T-helper 2 cell treated with Interferon-gamma antibody and Interleukin-4, amounts not matched to agents 5 μg/mL and 100 μg/mL, for 36 hours (primary cell): ENCODE data around the gene KIF2C.
"Not testable (repeated sequence)": the region's sequence is repeated elsewhere in the genome, so short reads cannot be mapped to it uniquely, and the experiment has no call there.

Experiments used
- DNase-seq: peaks from one replicate; pipeline ENCODE4 v3.0.0; 2021; ENCODE audit warnings: low spot score
- H3K27ac Mint-ChIP-seq: one replicate; pipeline ENCODE4 v1.8.0; 2021; ENCODE audit warnings: mild to moderate bottlenecking, mixed read lengths
- H3K27me3 Mint-ChIP-seq: one replicate; pipeline ENCODE4 v1.8.0; 2021; ENCODE audit warnings: low read depth, mixed read lengths
- H3K36me3 Mint-ChIP-seq: one replicate; pipeline ENCODE4 v1.8.0; 2021; ENCODE audit warnings: low read depth, mixed read lengths
- H3K4me1 Mint-ChIP-seq: one replicate; pipeline ENCODE4 v1.8.0; 2021; ENCODE audit warnings: low read depth, mixed read lengths
- H3K4me3 Mint-ChIP-seq: one replicate; pipeline ENCODE4 v1.8.0; 2022; ENCODE audit warnings: mild to moderate bottlenecking, moderate library complexity, mixed read lengths
- H3K9me3 Mint-ChIP-seq: one replicate; pipeline ENCODE4 v1.8.0; 2021; ENCODE audit warnings: mixed read lengths

KIF2C gene

GRCh38 chr1:44739307-44740178, at the start of gene KIF2C:
Gene KIF2C (plus strand): TSS chr1:44739837. CDS start chr1:44739933, 96 bp downstream.
- DNase-seq, result peak; percentile 96
- H3K27me3 Mint-ChIP-seq, result no peaks in the 10 kb centered on the region
- H3K9me3 Mint-ChIP-seq, result no peaks in the 10 kb centered on the region
- H3K4me3 Mint-ChIP-seq, result peak within 1 kb of the TSS; percentile 95
- peaks cover 22% of the 10 kb centered on the region for H3K4me1 Mint-ChIP-seq
- peaks cover 30% of the 10 kb centered on the region for H3K36me3 Mint-ChIP-seq
- H3K27ac Mint-ChIP-seq, result peak within 1 kb of the TSS; percentile 95

GRCh38 chr1:44693159-44693558, 46.5 kb upstream of the KIF2C start:
- H3K27ac Mint-ChIP-seq, result no peak overlapping the region
- DNase-seq, result peak; percentile 22
- no peaks in the 10 kb centered on the region for H3K9me3 Mint-ChIP-seq
- peaks cover 13% of the 10 kb centered on the region for H3K4me1 Mint-ChIP-seq
- no peaks in the 10 kb centered on the region for H3K36me3 Mint-ChIP-seq
- H3K27me3 Mint-ChIP-seq, result no peaks in the 10 kb centered on the region
- no peak overlapping the region for H3K4me3 Mint-ChIP-seq

DNA sequence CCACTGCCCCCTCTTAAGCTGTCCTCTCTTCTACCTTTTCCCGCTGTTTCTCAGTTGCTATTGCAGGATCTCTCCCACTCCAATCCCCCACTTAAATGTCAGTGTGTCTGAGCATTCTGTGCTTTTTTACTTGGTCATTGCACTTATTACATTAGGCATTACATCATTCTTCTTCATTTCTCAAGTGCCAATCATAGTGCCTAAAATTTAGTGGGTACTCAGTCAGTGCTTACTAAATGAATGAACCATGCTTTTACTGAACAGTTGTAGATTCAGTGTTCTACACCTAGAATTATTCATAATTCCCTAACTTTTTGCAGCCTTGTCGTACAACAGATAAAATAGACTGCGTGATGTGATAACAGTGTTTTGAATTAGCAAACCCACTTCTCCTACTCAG, 45.7 kb upstream of the KIF2C start:
- Mint-ChIP-seq H3K4me1 (peaks cover 13% of the 10 kb centered on the region), H3K4me3 (no peak overlapping the region)
- DNase-seq, result no peak

GRCh38 chr1:44694863-44695478, 44.7 kb upstream of the KIF2C start:
- H3K9me3 Mint-ChIP-seq, result no peaks in the 10 kb centered on the region
- DNase-seq, result no peak
- no peak overlapping the region for H3K27ac Mint-ChIP-seq
- no peaks in the 10 kb centered on the region for H3K27me3 Mint-ChIP-seq
- peaks cover 13% of the 10 kb centered on the region for H3K4me1 Mint-ChIP-seq
- no peak overlapping the region for H3K4me3 Mint-ChIP-seq
- no peaks in the 10 kb centered on the region for H3K36me3 Mint-ChIP-seq

More for the DNA sequence above, 45.7 kb upstream of the KIF2C start:
- Mint-ChIP-seq H3K27ac (no peak overlapping the region), H3K9me3 (no peaks in the 10 kb centered on the region), H3K27me3 (no peaks in the 10 kb centered on the region), H3K36me3 (no peaks in the 10 kb centered on the region)

- Mint-ChIP-seq H3K27me3 (no peaks in the 10 kb centered on the region), H3K27ac (no peak overlapping the region), H3K4me3 (no peak overlapping the region), H3K36me3 (no peaks in the 10 kb centered on the region), H3K9me3 (no peaks in the 10 kb centered on the region), H3K4me1 (peaks cover 13% of the 10 kb centered on the region)
- no peak for DNase-seq
Observed at GRCh38 chr1:44695671-44696070, 44.0 kb upstream of the KIF2C start.

- Mint-ChIP-seq H3K27me3 (no peaks in the 10 kb centered on the region), H3K36me3 (no peaks in the 10 kb centered on the region), H3K4me3 (no peak overlapping the region), H3K27ac (no peak overlapping the region), H3K4me1 (peaks cover 13% of the 10 kb centered on the region), H3K9me3 (no peaks in the 10 kb centered on the region)
- DNase-seq, result no peak
Observed at GRCh38 chr1:44696101-44696500, 43.5 kb upstream of the KIF2C start.

DNA sequence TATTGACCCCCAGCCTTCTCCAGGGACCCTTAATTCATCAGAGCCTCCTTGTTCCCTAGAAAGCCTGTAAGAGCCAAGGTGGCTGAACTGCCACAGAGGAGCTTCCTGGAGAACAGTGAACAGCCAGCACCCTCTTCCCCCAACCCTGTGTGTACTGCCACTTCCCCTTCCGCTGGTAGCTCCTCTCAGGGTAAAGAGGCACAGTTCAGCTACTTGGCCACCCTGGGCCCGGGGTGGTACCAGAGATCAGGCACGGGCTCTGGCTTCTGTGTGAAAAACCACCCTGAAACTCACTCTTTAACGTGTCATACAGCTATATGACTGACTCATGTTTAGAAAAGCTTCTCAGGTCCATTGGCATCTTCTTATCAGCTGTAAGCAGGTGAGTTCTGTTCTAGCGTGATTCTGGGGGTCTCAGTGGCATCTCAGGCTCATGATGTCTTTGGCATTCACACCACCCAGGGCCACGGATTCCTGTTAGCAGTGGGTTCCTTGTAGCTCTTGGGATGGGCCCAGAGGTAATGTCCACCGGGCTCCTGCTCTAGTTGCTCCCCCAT, 42.8 kb upstream of the KIF2C start:
- H3K27ac Mint-ChIP-seq, result peak overlapping the region; percentile 80
- H3K36me3 Mint-ChIP-seq, result no peaks in the 10 kb centered on the region
- peaks cover 12% of the 10 kb centered on the region for H3K4me1 Mint-ChIP-seq
- no peak for DNase-seq
- peak overlapping the region; percentile 66 for H3K4me3 Mint-ChIP-seq
- H3K9me3 Mint-ChIP-seq, result no peaks in the 10 kb centered on the region
- no peaks in the 10 kb centered on the region for H3K27me3 Mint-ChIP-seq

DNA sequence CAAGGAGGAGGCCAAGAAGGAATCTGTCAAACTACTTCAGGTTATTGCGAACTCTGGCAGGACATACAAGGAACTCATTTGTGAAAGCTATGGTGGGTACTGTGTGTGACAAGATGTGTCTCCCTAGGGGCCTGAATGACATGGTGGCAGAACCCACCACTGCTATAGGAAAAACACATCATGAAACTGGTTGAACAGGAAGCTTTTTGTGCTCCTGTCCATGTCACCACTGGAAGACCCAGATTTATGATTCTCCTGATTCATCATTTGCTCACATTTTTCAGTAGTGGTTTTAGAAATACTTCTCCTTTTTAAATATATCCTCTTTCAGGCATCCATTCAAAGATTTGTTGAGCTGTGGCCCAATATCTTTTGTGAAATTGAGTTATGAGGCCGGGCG, 41.5 kb upstream of the KIF2C start:
- Mint-ChIP-seq H3K27ac (no peak overlapping the region), H3K27me3 (no peaks in the 10 kb centered on the region), H3K36me3 (no peaks in the 10 kb centered on the region), H3K9me3 (no peaks in the 10 kb centered on the region), H3K4me3 (no peak overlapping the region), H3K4me1 (peaks cover 12% of the 10 kb centered on the region)
- DNase-seq, result no peak

- H3K27me3 Mint-ChIP-seq, H3K27ac Mint-ChIP-seq, H3K36me3 Mint-ChIP-seq, DNase-seq, H3K4me3 Mint-ChIP-seq, H3K9me3 Mint-ChIP-seq: not testable (repeated sequence)
- H3K4me1 Mint-ChIP-seq, result peaks cover 12% of the 10 kb centered on the region
Observed at GRCh38 chr1:44699375-44699774, 40.3 kb upstream of the KIF2C start.

DNA sequence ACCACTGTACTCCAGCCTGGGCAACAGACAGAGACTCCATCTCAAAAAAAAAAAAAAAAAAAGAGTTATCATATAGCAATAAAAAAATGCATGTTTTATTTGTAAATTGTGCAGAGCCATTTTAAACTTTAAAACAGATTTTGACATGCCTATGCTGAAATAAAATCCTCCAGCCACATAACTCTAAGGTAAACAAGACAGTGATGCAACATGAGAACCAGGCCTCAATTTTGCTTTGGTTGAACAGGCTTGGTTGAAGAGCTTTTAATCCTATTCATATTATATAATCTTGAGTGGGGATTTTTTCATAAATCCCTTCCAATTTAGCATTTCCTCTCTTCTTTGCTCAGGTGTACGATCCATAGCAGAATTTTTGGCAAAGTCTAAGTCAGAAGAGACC, 39.1 kb upstream of the KIF2C start:
- Mint-ChIP-seq H3K27ac (no peak overlapping the region), H3K4me1 (peaks cover 12% of the 10 kb centered on the region), H3K27me3 (no peaks in the 10 kb centered on the region), H3K4me3 (no peak overlapping the region), H3K9me3 (no peaks in the 10 kb centered on the region), H3K36me3 (no peaks in the 10 kb centered on the region)
- no peak for DNase-seq

DNA sequence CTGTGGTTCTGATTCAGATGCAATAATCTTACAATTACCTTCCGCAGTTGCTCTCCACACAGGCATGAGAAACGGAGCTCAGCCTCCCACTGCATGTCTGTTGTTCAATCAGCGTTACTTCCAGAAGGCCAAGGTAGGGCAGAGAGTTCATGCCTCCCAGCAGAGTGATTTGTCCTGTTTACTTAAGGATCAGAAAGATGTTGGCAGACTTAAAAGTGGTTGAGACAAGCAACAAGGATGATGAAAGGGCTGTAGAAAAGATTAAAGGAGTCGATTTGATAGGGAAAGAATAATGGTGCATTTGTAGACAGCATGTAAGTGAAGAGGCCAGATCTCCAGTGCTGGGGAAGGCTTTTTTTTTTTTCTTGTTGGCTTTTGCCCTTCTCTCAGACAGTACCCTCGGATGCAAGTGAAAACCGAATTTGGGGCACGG, 38.5 kb upstream of the KIF2C start:
- no peaks in the 10 kb centered on the region for H3K9me3 Mint-ChIP-seq
- no peak for DNase-seq
- no peaks in the 10 kb centered on the region for H3K27me3 Mint-ChIP-seq
- no peak overlapping the region for H3K27ac Mint-ChIP-seq
- H3K36me3 Mint-ChIP-seq, result no peaks in the 10 kb centered on the region
- H3K4me3 Mint-ChIP-seq, result no peak overlapping the region
- H3K4me1 Mint-ChIP-seq, result peaks cover 12% of the 10 kb centered on the region

GRCh38 chr1:44705470-44705869, 34.2 kb upstream of the KIF2C start:
- no peaks in the 10 kb centered on the region for H3K36me3 Mint-ChIP-seq
- H3K27me3 Mint-ChIP-seq, result peaks cover 2% of the 10 kb centered on the region
- H3K4me3 Mint-ChIP-seq, result no peak overlapping the region
- no peak overlapping the region for H3K27ac Mint-ChIP-seq
- peaks cover 8% of the 10 kb centered on the region for H3K4me1 Mint-ChIP-seq
- no peak for DNase-seq
- no peaks in the 10 kb centered on the region for H3K9me3 Mint-ChIP-seq

DNA sequence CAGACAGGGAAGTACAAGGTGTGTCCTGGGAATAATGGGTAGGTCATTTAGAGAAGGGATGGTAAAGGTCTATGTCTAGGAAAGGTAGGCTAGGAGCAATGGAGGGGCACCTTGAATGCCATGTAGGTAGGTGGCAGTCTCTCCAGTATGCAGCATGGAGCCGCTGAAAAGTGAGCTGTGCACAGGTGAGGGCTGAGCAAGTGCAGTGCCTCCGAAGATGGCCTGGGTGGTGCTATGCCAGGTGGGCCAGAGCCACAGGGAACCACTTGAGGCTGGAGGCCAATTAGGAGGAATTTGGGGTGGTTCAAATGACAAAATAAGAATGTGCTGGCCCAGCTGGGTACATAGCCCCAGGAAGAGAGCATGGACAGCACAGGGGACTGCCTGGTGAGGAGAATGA, 33.7 kb upstream of the KIF2C start:
- H3K27me3 Mint-ChIP-seq, result peaks cover 6% of the 10 kb centered on the region
- no peaks in the 10 kb centered on the region for H3K9me3 Mint-ChIP-seq
- H3K36me3 Mint-ChIP-seq, result no peaks in the 10 kb centered on the region
- H3K4me1 Mint-ChIP-seq, result peaks cover 8% of the 10 kb centered on the region
- H3K27ac Mint-ChIP-seq, result no peak overlapping the region
- H3K4me3 Mint-ChIP-seq, result no peak overlapping the region
- no peak for DNase-seq

DNA sequence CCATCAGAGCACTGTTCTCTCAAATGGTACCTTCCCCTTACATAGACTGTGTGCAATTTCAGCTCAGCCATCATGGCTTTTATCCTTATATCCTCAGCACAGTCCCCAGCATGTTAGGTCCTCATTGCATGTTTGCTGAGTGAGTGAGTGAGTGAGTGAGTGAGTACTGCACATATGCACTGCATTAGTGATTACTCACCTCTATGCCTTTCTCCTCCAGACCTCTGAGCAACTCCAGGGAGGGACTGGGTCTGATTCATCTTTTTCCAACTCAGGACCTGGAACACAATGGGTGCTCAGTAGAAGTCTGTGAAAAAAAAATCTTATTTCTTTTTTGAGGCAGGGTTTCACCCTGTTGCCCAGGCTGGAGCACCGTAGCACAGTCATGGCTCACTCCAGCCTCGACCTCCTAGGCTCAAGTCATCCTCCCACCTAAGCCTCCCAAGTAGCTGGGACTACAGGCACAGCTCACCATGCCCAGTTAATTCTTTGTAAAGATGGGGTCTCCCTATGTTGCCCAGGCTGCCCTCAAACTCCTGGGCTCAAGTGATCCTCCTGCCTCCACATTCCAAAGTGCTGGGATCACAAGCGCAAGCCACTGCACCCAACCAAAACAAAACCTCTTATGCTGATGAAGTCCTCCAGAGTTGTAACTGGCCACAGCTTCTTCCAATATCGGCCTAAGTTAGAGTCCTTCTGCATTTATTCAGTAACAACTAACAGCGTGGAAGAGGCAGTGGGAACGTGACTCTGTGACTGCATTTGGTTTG, 32.3 kb upstream of the KIF2C start:
- H3K36me3 Mint-ChIP-seq, result no peaks in the 10 kb centered on the region
- H3K9me3 Mint-ChIP-seq, result no peaks in the 10 kb centered on the region
- DNase-seq, result no peak
- peaks cover 8% of the 10 kb centered on the region for H3K4me1 Mint-ChIP-seq
- H3K27me3 Mint-ChIP-seq, result peaks cover 15% of the 10 kb centered on the region
- no peak overlapping the region for H3K4me3 Mint-ChIP-seq
- no peak overlapping the region for H3K27ac Mint-ChIP-seq
